Measurements from ENCODE around the gene AANAT. TPM values are rescaled to one million over a fixed set of nuclear protein-coding genes. Genes with fewer than 3 reads are reported as not detected.

AANAT gene
- total RNA-seq, 1 experiment from 2014 or later: not detected

- peak overlapping the region; percentile 82 for H3K9ac ChIP-seq (ENCODE audit: low read length)
- H3K27ac ChIP-seq (ENCODE audit: low read depth, low read length): peak overlapping the region; percentile 96
Observed at GRCh38 chr17:76501827-76502307, 34.5 kb downstream of the AANAT start.

More at GRCh38 chr17:76501827-76502307, 34.5 kb downstream of the AANAT start:
- H3K4me1 ChIP-seq (ENCODE audit: control insufficient read depth in 1 of 2, insufficient read depth in 2 of 2, low read length in 2 of 2): peaks cover 32 to 49% of the 10 kb centered on the region in 2 experiments
- no peaks in the 10 kb centered on the region for H3K27me3 ChIP-seq (ENCODE audit: insufficient read depth, low read length)
- H3K36me3 ChIP-seq (ENCODE audit: control insufficient read depth in 1 of 2, insufficient read depth in 2 of 2, low read length in 2 of 2): no peaks in the 10 kb centered on the region; a peak in 1 of 4 replicates
- H3K4me2 ChIP-seq (ENCODE audit: low read length): peak overlapping the region; percentile 97
- no peaks in the 10 kb centered on the region for H3K9me3 ChIP-seq (ENCODE audit: control insufficient read depth in 1 of 2, insufficient read depth in 1 of 2, low read depth in 1 of 2, low read length in 2 of 2)
- H4K20me1 ChIP-seq (ENCODE audit: insufficient read depth): peaks cover 5% of the 10 kb centered on the region; the same call in 1 of the 2 replicates
- no peak for ATAC-seq
- no peaks in the 10 kb centered on the region for H3K9me2 ChIP-seq (ENCODE audit: insufficient read depth)
- intact Hi-C loops (cut with micrococcal nuclease): loop anchor here (1.0 to 5.0 kb wide), 2 partner anchors 36 to 200 kb away; no protein-coding TSS in a partner anchor
- no peak for TF ChIP-seq SRF (IDR thresholded peaks at IDR 0.05; ENCODE audit: low read depth)
- TF ChIP-seq SIN3A (IDR thresholded peaks at IDR 0.05; ENCODE audit: low read depth): no peak
- no peak for TF ChIP-seq ELF1 (IDR thresholded peaks at IDR 0.05; ENCODE audit: borderline replicate concordance, low read depth)
- no peak for TF ChIP-seq MAX (IDR thresholded peaks at IDR 0.05)
- no peak for TF ChIP-seq EGR1 (IDR thresholded peaks at IDR 0.05; ENCODE audit: low read depth)
- no peak for TF ChIP-seq EZH2 (IDR thresholded peaks at IDR 0.05)
- TF ChIP-seq ZBTB33 (IDR thresholded peaks at IDR 0.05; ENCODE audit: extremely low read depth, insufficient replicate concordance, low read length): no peak
- no peak for TF ChIP-seq REST (IDR thresholded peaks at IDR 0.05; ENCODE audit: low read depth)
- no peak for TF ChIP-seq ZFX (IDR thresholded peaks at IDR 0.05)
- DNase-seq (ENCODE audit: low read depth, low spot score): no peak
- ChIA-PET POLR2A (interaction anchor here (0.9 to 2.3 kb wide), 4 partner anchors 13 to 170 kb away, joined by 3 to 7 read pairs (median 4); partner anchors contain the start of genes AANAT and PRPSAP1), CTCF (interaction anchor here (0.9 to 9.5 kb wide), 3 partner anchors 35 to 104 kb away, joined by 5 to 100 read pairs (median 7); partner anchors contain the start of gene AANAT), RAD21 (ENCODE audit: low non-redundant PET in 1 of 2, low total read pairs in 2 of 2, uncharacterized antibody in 2 of 2, unreplicated experiment in 2 of 2) (interaction anchor here in 1 of 2 experiments (0.9 kb wide), 1 partner anchor 43 kb away, joined by 5 read pairs; no protein-coding TSS in a partner anchor)
- H3K4me3 ChIP-seq (replicated peaks in 1 of 2; ENCODE audit: low read depth in 1 of 2, low read length in 2 of 2): peak overlapping the region; percentile 31 to 92; a peak in 3 of 4 replicates
- H3K79me2 ChIP-seq (ENCODE audit: insufficient read depth, low read length): peaks cover 42% of the 10 kb centered on the region
- no TSS peak for BruUV-seq (replicated peaks)
- H2AFZ ChIP-seq (ENCODE audit: low read depth, low read length, poor library complexity, severe bottlenecking): no peak overlapping the region
